Measurements from ENCODE around the gene KIF26B.

DNA sequence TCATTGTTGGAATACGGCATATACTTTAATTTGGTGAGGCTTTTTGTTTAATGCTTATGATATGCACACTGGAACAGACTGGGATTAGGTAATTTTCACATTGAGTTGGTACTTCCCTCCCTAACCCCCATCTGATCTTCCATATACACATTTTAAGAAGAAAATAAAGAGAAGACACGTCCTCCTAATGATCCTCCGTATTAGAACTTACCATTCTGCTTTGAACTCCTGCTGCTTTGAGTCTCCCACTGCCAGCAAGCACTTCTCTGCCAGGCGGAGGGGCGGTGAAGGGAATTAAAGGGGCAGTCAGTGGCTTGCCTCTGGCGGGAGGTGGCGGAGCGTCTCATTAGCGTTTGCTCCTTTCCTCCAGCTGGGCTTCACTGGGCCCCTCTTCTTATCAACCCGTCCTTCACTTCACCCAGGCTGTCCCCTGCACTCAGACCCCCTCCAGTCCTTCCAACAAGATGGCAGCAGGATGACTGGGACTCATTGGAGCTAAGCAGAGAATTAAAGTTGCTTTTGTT, 433.4 kb downstream of the KIF26B start:
- TF ChIP-seq, protein P1, sequence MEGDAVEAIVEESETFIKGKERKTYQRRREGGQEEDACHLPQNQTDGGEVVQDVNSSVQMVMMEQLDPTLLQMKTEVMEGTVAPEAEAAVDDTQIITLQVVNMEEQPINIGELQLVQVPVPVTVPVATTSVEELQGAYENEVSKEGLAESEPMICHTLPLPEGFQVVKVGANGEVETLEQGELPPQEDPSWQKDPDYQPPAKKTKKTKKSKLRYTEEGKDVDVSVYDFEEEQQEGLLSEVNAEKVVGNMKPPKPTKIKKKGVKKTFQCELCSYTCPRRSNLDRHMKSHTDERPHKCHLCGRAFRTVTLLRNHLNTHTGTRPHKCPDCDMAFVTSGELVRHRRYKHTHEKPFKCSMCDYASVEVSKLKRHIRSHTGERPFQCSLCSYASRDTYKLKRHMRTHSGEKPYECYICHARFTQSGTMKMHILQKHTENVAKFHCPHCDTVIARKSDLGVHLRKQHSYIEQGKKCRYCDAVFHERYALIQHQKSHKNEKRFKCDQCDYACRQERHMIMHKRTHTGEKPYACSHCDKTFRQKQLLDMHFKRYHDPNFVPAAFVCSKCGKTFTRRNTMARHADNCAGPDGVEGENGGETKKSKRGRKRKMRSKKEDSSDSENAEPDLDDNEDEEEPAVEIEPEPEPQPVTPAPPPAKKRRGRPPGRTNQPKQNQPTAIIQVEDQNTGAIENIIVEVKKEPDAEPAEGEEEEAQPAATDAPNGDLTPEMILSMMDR (IDR thresholded peaks at IDR 0.05; ENCODE audit: low read depth, low read length): no peak
- no peak for TF ChIP-seq EZH2phosphoT487 (IDR thresholded peaks at IDR 0.05; ENCODE audit: low read depth)

All from OCI-LY3 (cell line).